GM12874 (cell line): ENCODE results near the gene CENPP.

ENCODE experiments used
- TF ChIP-seq, protein P1 (sequence below): IDR thresholded peaks from 2 replicates; pipeline ENCODE4 v1.5.1; 2011; ENCODE audit warnings: low read depth, mild to moderate bottlenecking, control low read depth, low read length, moderate library complexity; ENCODE audit not compliant: insufficient read depth

CENPP gene

DNA sequence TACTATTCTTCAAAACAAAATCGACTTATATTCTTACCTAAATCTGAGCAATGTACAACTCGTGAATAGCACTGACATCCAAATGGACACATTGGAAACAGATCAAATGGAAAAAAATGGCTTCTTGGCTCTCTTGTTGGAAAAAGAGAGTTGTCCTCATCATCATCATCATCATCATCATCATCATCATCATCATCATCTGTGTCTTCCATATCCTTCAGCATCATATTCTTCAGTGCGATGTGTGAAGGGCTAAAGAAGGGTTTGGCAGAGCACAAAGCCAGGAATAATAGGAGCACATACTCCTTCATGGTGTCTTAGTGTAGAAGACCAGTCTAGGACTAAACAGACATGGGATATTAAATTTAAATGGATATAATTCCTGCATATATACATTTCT lies 148.8 kb downstream of the CENPP start:
- TF ChIP-seq, protein P1, sequence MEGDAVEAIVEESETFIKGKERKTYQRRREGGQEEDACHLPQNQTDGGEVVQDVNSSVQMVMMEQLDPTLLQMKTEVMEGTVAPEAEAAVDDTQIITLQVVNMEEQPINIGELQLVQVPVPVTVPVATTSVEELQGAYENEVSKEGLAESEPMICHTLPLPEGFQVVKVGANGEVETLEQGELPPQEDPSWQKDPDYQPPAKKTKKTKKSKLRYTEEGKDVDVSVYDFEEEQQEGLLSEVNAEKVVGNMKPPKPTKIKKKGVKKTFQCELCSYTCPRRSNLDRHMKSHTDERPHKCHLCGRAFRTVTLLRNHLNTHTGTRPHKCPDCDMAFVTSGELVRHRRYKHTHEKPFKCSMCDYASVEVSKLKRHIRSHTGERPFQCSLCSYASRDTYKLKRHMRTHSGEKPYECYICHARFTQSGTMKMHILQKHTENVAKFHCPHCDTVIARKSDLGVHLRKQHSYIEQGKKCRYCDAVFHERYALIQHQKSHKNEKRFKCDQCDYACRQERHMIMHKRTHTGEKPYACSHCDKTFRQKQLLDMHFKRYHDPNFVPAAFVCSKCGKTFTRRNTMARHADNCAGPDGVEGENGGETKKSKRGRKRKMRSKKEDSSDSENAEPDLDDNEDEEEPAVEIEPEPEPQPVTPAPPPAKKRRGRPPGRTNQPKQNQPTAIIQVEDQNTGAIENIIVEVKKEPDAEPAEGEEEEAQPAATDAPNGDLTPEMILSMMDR = no peak

DNA sequence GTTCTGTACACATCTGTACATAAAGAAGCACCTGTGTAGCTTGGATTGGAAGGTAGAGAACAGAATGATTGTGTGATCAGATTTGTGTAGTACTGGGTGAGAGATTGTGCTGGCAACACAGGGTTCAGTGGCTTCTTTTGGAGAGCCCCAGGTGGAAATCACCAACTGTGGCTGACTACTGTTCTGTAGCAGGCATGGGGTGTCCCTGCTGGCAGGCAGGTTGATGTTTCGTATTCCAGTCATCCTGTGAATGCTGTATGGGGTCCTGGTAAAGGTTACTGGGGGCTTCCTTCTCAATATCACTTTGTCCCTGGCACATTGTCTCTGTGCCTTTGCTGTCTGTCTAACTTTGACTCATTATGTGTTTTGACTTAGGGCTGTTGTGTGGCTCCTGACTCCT lies 151.2 kb downstream of the CENPP start:
- TF ChIP-seq, protein P1 = no peak

DNA sequence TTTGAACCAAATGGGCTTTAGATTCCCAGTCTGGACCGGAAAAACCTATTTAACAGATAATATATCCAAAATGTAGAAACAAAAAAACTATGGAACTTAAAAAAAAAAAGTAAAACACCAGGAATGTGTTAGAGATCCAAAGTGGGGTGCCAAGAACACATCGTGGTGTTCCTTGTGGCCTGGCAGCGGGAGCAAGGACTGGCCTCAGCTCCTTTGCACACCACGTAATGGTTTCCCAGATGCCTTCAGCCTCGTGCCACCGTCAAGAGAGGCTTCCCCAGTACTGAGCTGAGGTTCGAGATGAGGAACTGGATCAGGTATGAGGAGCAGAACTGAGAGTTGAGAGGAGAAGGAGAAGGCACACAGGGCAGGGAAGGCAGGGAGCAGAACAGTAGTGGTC lies 153.0 kb downstream of the CENPP start:
- TF ChIP-seq, protein P1 = no peak

DNA sequence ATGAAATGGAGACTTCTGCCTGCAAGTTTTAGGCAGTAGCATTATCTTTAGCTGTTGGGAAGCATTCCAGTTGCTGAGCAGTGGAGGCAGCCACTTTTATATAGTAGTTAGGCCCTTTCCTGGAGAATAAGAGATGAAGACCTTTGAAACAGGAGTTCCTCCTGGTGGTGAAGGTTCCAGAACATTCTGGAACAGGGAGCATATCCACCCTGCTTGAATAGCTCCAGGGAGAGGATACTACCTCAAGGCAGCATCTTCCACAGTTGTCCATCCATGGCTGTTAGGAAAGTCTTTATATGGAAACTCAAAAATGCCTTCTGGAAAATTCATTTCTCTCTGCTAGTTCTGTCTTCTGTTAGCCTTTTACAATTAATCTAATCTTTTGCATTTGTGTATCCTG lies 153.6 kb downstream of the CENPP start:
- TF ChIP-seq, protein P1 = no peak

DNA sequence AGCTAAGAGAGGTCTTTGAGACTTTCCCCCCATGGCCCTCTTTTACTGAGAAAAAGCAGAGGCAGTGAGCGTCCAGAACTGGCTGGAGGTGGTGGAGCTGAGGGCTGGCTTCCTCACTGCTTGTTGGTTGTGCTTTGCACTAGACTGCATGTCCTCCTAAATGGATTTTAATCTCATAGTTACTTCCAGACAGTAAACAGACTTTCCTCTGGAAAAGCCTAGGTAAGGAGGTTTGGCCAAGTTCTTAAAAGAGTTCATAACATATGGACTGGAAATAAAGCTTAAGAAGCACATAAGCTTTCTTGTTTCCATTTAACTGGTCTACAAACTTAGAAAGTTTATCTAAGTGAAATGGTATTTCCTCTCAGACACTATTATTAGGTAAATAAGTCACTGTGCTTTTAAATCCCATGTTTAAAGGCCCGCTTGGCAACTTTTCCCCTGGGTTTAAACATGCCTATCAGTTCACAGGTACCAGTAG lies 154.6 kb downstream of the CENPP start:
- TF ChIP-seq, protein P1 = no peak

DNA sequence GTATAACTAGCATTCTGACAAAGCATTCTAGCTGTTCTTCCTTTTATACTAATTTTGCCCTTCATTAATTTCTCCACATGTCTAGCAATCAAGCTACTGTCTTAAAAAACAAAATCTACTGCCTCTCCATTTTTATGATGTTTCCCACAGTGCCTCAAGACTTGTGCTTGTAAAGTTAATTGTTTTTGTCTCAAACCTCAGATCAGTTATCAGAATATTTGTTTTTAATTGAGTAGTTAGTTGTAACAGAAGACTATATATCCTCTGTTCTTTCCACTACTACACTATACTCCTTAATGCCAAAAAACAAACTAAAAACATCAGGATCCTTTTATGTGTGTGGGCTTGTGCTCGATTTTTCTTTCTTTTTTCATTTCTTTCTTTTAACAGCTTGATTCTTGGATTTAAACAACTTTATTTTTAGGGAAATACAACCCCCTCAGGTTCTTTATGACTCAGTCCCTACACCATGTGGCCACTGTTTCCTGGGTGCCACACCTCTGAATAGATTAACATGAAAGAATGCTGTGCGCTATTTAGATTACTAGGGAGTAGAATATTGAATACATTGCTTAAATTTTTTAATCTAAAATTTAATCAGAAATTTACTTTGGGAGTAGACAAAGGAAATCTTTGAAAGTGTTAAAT lies 155.4 kb downstream of the CENPP start:
- TF ChIP-seq, protein P1 = no peak

DNA sequence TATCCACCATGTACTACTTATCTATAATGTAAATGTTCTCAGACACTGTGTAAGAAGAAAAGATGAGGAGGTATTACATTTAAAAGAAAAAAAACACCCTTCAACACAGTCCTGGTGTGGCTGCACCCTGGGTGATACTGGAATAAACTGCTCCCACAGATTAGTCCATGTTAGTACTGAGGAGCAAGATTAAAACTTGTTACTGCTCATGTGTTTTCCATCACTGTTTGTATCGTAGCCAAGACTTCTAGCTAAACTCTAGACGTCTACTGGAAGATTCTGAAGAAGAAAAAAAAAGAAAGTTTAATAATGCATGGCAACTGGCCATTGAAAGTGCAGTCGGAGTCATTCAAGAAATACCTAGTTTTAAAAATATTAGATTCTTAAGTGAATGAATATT lies 156.6 kb downstream of the CENPP start, which contains the start of gene ASPN:
Gene ASPN (minus strand): TSS at position 178 of the 400 bp plus-strand sequence.
- TF ChIP-seq, protein P1 = no peak
